Measurements from ENCODE around the gene MAST2. TPM values are rescaled to one million over a fixed set of nuclear protein-coding genes. Genes with fewer than 3 reads are reported as not detected.

Gene MAST2
- polyA plus RNA-seq, 1 experiment: 24.7 TPM

GRCh38 chr1:45913183-45913683 is 109.8 kb downstream of the MAST2 start:
- Histone ChIP-seq H3K4me3 (ENCODE audit: low read depth, low read length) (peak overlapping the region; percentile 11; the same call in 1 of the 2 replicates), H3K27ac (ENCODE audit: low read depth, low read length) (peak overlapping the region; percentile 77), H3K27me3 (ENCODE audit: control insufficient read depth, insufficient read depth, low read length) (no peaks in the 10 kb centered on the region), H3K9me3 (ENCODE audit: control insufficient read depth, insufficient read depth, low read length) (no peaks in the 10 kb centered on the region)
- no peak for TF ChIP-seq CTCF (IDR thresholded peaks at IDR 0.05; ENCODE audit: low read depth, low read length)
- ChIA-PET CTCF (interaction anchor here (0.7 to 2.3 kb wide), 3 partner anchors 11 to 517 kb away, joined by 3 to 12 read pairs (median 4); no protein-coding TSS in a partner anchor), POLR2A (interaction anchor here (1.0 kb wide), 1 partner anchor 11 kb away, joined by 4 read pairs; no protein-coding TSS in a partner anchor)
- DNase-seq (ENCODE audit: low read depth, low spot score): peak; percentile 67

- H3K27me3 ChIP-seq (ENCODE audit: control insufficient read depth, insufficient read depth, low read length): no peaks in the 10 kb centered on the region
- no peak for TF ChIP-seq CTCF (IDR thresholded peaks at IDR 0.05; ENCODE audit: low read depth, low read length)
- H3K27ac ChIP-seq (ENCODE audit: low read depth, low read length): peak overlapping the region; percentile 77
- ChIA-PET POLR2A (interaction anchor here (0.6 kb wide), 1 partner anchor 19 kb away, joined by 4 read pairs; no protein-coding TSS in a partner anchor), CTCF (interaction anchor here (0.7 to 2.3 kb wide), 3 partner anchors 11 to 518 kb away, joined by 3 to 12 read pairs (median 4); no protein-coding TSS in a partner anchor)
- H3K9me3 ChIP-seq (ENCODE audit: control insufficient read depth, insufficient read depth, low read length): no peaks in the 10 kb centered on the region
- DNase-seq (ENCODE audit: low read depth, low spot score): no peak
- H3K4me3 ChIP-seq (ENCODE audit: low read depth, low read length): no peak overlapping the region
Measured at GRCh38 chr1:45913731-45914501, 110.5 kb downstream of the MAST2 start.

- Histone ChIP-seq H3K9me3 (ENCODE audit: control insufficient read depth, insufficient read depth, low read length) (no peaks in the 10 kb centered on the region), H3K4me3 (ENCODE audit: low read depth, low read length) (no peak overlapping the region), H3K27ac (ENCODE audit: low read depth, low read length) (no peak overlapping the region), H3K27me3 (ENCODE audit: control insufficient read depth, insufficient read depth, low read length) (no peaks in the 10 kb centered on the region)
- TF ChIP-seq CTCF (IDR thresholded peaks at IDR 0.05; ENCODE audit: low read depth, low read length): no peak
- ChIA-PET CTCF (interaction anchor here (0.7 to 2.3 kb wide), 3 partner anchors 12 to 377 kb away, joined by 3 to 12 read pairs (median 3); no protein-coding TSS in a partner anchor), POLR2A (no interaction called here)
- DNase-seq (ENCODE audit: low read depth, low spot score): no peak
Measured at GRCh38 chr1:45914836-45915235, 111.4 kb downstream of the MAST2 start.

- POLR2A ChIA-PET: no interaction called here
- Histone ChIP-seq H3K27ac (ENCODE audit: low read depth, low read length) (no peak overlapping the region), H3K4me3 (ENCODE audit: low read depth, low read length) (no peak overlapping the region), H3K9me3 (ENCODE audit: control insufficient read depth, insufficient read depth, low read length) (no peaks in the 10 kb centered on the region; the same call in 1 of the 2 replicates), H3K27me3 (ENCODE audit: control insufficient read depth, insufficient read depth, low read length) (no peaks in the 10 kb centered on the region)
- no peak for DNase-seq (ENCODE audit: low read depth, low spot score)
- TF ChIP-seq CTCF (IDR thresholded peaks at IDR 0.05; ENCODE audit: low read depth, low read length): no peak
- CTCF ChIA-PET: no interaction called here
Measured at GRCh38 chr1:45922374-45922773, 119.0 kb downstream of the MAST2 start.

GRCh38 chr1:45922813-45923212 is 119.4 kb downstream of the MAST2 start:
- no peaks in the 10 kb centered on the region; the same call in 1 of the 2 replicates for H3K9me3 ChIP-seq (ENCODE audit: control insufficient read depth, insufficient read depth, low read length)
- TF ChIP-seq CTCF (IDR thresholded peaks at IDR 0.05; ENCODE audit: low read depth, low read length): no peak
- no peak overlapping the region for H3K4me3 ChIP-seq (ENCODE audit: low read depth, low read length)
- ChIA-PET POLR2A (no interaction called here), CTCF (no interaction called here)
- H3K27me3 ChIP-seq (ENCODE audit: control insufficient read depth, insufficient read depth, low read length): no peaks in the 10 kb centered on the region
- H3K27ac ChIP-seq (ENCODE audit: low read depth, low read length): no peak overlapping the region
- no peak for DNase-seq (ENCODE audit: low read depth, low spot score)
